HG02885 (cell line): Measurements from ENCODE around the gene TEX264.

ENCODE experiments used
- ATAC-seq: cut with Tn5 transposase; IDR thresholded peaks from one replicate; pipeline ENCODE4 v1.9.1; 2021; ENCODE audit warnings: mild to moderate bottlenecking; ENCODE audit not compliant: unreplicated experiment, poor library complexity

TEX264 gene

DNA sequence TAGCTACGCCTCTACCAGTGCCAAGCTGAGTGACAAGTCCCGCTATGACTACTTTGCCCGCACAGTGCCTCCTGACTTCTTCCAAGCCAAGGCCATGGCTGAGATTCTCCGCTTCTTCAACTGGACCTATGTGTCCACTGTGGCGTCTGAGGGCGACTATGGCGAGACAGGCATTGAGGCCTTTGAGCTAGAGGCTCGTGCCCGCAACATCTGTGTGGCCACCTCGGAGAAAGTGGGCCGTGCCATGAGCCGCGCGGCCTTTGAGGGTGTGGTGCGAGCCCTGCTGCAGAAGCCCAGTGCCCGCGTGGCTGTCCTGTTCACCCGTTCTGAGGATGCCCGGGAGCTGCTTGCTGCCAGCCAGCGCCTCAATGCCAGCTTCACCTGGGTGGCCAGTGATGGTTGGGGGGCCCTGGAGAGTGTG is 41.5 kb downstream of the TEX264 start:
- ATAC-seq: no peak

DNA sequence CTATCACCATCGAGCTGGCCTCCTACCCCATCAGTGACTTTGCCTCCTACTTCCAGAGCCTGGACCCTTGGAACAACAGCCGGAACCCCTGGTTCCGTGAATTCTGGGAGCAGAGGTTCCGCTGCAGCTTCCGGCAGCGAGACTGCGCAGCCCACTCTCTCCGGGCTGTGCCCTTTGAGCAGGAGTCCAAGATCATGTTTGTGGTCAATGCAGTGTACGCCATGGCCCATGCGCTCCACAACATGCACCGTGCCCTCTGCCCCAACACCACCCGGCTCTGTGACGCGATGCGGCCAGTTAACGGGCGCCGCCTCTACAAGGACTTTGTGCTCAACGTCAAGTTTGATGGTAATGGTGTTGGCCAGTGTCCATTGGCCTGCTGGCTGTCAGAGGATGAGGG is 41.9 kb downstream of the TEX264 start:
- no peak for ATAC-seq

GRCh38 chr3:51715231-51715976 is 44.4 kb downstream of the TEX264 start:
- no peak for ATAC-seq

DNA sequence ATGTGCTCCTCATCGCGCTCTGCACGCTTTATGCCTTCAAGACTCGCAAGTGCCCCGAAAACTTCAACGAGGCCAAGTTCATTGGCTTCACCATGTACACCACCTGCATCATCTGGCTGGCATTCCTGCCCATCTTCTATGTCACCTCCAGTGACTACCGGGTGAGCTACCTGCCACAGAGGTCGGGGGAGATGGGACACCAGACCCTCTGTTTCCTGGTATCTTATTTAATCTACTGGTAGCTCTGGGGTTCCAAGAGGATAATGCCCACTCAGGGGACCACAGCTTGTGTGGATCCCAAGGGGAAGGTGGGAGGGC is 44.9 kb downstream of the TEX264 start:
- ATAC-seq: no peak

- ATAC-seq: no peak
These were observed 45.8 kb downstream of the TEX264 start for GRCh38 chr3:51716805-51717204.

GRCh38 chr3:51717446-51717845 is 46.4 kb downstream of the TEX264 start:
- ATAC-seq: no peak

DNA sequence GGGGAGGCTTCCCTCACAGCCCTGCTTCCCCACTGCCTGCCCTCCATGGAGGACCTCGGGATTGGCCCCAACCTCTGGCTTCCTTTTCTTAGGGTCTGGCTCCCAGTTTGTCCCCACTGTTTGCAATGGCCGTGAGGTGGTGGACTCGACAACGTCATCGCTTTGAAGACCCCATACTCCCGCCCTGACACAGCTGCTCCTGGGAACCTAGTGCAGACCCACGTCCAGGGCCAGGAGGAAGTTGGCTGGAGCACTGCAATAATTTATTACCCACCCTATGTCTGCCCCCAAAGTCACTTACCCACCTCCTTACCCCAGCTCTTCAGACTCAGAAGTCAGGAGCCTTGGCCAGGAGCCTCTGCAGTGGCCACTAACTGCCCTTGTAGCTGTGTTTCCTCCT is 46.9 kb downstream of the TEX264 start:
- ATAC-seq: no peak

DNA sequence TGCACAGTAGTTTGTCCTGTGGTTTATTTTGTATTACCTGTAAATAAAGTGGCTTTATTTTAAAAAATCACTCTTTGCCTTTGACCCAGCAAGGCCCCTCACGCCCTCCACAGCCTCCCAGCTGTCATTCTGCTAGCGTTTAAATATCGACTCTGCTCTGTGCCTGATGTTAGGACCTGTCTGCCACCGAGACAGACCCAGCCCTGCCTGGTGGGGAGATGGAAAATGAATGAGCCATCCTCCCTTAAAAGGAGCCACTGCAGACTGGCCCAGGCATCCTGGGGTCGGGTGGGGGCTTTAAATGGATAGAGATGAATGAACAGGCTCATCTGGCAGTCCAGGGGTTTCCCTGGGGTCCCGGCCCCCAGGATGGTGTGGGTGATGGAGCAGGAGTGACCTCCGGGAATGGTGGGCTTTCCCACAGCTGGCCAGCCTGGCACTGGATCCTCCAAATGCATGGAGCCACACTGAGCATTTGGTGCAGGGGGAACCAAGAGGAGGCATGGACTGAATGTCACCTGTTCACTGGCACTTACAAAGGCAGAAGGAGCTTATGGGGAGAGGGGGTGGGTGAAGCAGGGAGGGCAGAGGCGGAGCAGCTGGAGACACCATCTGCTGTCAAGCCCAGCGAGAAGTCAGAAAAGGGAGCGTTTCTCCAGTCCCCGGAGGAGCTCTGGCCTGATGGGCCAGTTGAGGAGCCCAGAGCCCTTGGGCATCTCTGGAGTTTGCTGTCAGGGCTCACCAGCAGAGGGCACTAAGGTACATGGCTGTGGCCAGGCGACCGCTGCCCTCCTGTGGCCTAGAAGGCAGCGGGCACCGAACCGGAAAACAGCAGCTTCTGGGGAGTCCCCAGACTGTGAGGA is 47.7 kb downstream of the TEX264 start:
- no peak for ATAC-seq

DNA sequence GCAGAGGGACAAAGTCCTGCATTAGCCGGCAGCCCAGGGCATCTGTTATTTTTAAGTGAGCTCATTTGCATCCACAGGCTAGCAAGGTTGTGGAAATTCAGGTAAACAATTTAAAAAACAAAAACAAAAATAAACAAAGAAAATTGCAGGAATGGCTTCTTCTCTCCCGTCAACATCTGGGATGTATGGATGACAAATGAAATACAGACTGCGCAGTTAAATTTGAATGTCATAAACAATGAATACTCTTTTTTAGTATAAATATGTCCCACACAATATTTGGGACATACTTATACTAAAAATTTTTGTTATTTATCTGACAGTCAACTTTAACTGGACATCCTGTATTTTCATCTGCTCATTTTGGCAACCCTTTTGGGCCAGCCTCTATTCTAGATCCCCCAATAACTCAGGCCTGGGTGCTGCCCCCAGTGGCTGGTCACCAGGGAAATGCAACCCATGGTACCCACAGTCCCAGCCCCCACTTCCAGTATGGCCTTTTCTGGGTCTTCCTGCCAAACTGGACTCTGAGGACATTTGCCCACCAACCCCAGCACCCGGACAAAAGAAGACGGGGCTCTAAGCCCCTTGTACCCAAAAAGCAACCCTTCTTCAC is 48.5 kb downstream of the TEX264 start:
- ATAC-seq: no peak

DNA sequence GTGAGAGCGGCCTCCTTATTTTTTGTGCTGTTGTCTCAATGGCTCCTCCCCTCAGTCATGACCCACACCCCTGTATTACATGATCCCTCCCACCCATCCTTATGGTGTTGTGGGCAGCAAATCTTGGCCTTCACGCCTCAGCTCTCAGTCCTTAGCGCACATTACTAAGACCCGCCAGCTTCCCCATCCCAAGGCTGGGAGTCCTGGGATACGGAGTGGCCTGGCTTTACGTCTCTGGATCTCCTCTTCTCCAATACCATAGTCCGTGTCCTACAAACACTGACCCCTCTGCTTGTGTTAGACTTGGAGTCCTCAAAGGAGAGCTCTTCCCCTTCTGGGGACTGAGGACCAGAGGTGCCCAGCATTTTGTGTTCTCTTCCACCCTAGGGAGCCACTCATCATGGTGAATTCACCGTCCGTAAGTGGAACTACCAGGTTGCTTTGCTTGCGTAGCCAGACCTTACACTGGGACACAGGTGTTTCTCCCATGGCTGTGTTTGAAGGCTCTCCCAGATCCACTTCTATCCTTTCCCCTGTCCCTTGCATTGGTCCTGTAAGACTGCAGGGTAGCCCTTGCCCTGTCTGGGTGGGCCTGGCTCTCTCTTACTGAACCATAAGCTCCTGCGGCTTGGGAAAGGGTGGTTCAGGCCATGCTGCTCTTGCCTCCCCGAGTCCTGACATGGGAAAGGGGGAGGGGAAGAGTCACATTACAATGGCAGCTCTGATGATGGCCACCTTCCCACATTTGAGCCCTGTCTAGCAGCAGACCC is 49.4 kb downstream of the TEX264 start:
- ATAC-seq: no peak

GRCh38 chr3:51721062-51721745 is 50.2 kb downstream of the TEX264 start:
- no peak for ATAC-seq

DNA sequence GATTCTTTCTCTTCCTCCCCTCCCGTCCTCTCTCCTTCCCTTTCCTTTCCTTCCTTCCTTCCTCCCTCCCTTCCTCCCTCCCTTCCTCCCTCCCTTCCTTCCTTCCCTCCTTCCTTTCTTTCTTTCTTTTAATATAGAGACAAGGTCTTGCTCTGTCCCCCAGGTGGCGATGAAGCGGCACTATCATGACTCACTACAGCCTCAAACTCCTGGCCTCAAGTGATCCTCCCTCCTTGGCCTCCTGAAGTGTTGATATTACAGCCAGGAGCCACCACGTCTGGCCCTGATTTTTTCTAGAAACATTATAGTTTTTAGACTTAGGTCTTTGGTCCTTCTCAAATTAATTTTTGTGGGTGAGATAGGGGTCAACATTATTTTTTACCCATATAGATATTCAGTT is 51.3 kb downstream of the TEX264 start:
- ATAC-seq: no peak

DNA sequence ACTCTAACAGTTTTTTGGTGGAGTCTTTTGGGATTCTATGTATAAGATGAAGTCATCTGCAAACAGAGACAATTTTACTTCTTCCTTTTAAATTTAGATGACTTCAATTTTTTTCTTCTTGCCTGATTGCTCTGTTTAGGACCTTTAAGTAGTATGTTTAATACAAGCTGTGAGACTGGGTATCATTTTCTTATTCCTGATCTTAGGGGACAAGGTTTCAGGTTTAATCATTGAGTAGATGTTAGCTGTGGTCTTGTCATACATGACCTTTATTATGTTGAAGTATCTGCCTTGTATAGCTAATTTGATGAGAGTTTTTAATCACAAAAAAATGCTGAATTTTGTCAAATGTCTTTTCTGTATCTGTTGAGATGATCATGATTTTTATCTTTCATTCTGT is 56.4 kb downstream of the TEX264 start:
- no peak for ATAC-seq

DNA sequence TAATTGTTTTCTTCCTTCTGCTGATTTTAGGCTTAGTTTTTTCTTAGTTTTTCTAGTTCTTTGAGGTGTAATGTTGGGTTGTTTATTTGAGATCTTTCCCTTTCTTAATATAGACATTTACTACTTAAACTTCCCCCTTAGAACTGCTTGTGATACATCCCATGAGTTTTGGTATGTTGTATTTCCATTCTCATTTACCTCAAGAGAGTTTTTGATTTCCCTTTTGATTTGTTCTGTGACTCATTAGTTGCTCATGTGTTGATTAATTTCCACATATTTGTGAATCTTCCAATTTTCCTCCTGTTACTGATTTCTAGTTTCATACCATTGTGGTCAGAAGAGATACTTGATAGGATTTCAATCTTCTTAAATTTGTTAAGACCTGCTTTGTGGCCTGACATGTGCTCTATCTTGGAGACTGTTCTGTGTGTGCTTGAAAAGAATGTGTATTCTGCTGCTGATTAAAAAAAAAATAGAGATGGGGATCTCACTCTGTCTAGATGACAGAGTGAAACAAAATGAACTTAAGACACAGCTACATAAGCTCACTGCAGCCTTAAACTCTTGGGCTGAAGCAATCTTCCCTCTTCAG is 58.1 kb downstream of the TEX264 start:
- no peak for ATAC-seq

DNA sequence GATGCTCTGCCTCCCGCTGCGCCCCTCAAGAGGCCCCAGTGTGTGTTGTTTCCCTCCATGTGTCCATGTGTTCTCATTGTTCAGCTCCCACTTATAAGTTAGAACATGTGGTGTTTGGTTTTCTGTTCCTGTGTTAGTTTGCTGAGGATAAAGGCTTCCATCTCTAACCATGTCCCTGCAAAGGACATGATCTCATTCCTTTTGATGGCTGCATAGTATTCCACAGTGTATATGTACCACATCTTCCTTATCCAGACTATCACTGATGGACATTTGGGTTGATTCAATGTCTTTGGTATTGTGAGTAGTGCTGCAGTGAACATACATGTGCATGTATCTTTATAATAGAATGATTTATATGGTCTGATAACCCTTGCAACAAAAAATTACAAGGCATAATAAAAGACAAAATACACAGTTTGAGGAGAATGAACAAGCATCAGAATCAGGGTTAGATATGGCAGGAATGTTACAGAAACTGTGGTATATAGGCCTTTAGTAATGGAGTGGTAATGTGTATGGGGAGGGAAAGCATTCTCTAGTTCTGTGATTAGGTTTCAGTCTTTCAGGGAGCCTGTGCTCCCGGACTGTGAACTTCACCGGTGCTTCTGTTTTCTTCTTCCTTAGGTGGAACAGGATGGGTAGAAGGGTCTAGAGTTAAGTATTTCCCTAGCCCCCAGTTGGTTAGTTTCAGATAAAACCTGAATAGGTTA is 63.0 kb downstream of the TEX264 start:
- no peak for ATAC-seq

- no peak for ATAC-seq
These were observed 63.5 kb downstream of the TEX264 start for GRCh38 chr3:51734572-51734907.

- no peak for ATAC-seq
These were observed 64.0 kb downstream of the TEX264 start for GRCh38 chr3:51735039-51735438.

GRCh38 chr3:51735950-51736349 is 64.9 kb downstream of the TEX264 start:
- no peak for ATAC-seq

- no peak for ATAC-seq
These were observed 68.1 kb downstream of the TEX264 start for GRCh38 chr3:51739110-51739509.
